ENCODE results near the gene MUS81. TPM values are rescaled to one million over a fixed set of nuclear protein-coding genes. Genes with fewer than 3 reads are reported as not detected.

The MUS81 gene
- total and polyA plus RNA-seq, 9 of the 15 experiments (the other 6 are each of a cell fraction or from before 2014, with no cell fraction given) = 13.4 to 118 (median 53.7) TPM

- TF ChIP-seq SIRT6 (IDR thresholded peaks at IDR 0.05; ENCODE audit: low read depth, low read length) (no peak), ZNF280A (IDR thresholded peaks at IDR 0.05; ENCODE audit: low read depth, partially characterized antibody) (no peak), NONO (IDR thresholded peaks at IDR 0.05; ENCODE audit: low read depth in 2 of 2, low read length in 1 of 2) (0 out of 4 replicates have a peak, but pooled peaks of 1 of the 2 experiments have one; percentile 21), U2AF1 (optimal IDR thresholded peaks at IDR 0.05; ENCODE audit: low read depth, low read length) (no peak), BRD4 (IDR thresholded peaks at IDR 0.05) (no peak), CREB5 (CRISPR knock-in tag; IDR thresholded peaks at IDR 0.05) (no peak), ZNF146 (CRISPR knock-in tag; IDR thresholded peaks at IDR 0.05; ENCODE audit: unreplicated experiment) (no peak), SMAD1 (IDR thresholded peaks at IDR 0.05; ENCODE audit: low read depth, low read length, partially characterized antibody) (peak; percentile 1), POLR3G (IDR thresholded peaks at IDR 0.05; ENCODE audit: extremely low read depth, insufficient read length, insufficient replicate concordance) (no peak), CUX1 (CRISPR knock-in tag; IDR thresholded peaks at IDR 0.05) (no peak), POLR2G (IDR thresholded peaks at IDR 0.05; ENCODE audit: low read depth, low read length) (peak; percentile 78), ZNF431 (CRISPR knock-in tag; IDR thresholded peaks at IDR 0.05) (no peak), VEZF1 (CRISPR knock-in tag; IDR thresholded peaks at IDR 0.05) (peak; percentile 73), JUNB (CRISPR knock-in tag; conservative IDR thresholded peaks at IDR 0.05) (no peak), ZNF586 (CRISPR knock-in tag; conservative IDR thresholded peaks at IDR 0.05) (no peak), KDM1A (IDR thresholded peaks at IDR 0.05) (0 out of 4 replicates have a peak, but pooled peaks of 1 of the 2 experiments have one; percentile 17)
Measured at GRCh38 chr11:65891219-65892136, 31.2 kb downstream of the MUS81 start (continued).
